Measurements from ENCODE around the gene PNMA6E.

DNA sequence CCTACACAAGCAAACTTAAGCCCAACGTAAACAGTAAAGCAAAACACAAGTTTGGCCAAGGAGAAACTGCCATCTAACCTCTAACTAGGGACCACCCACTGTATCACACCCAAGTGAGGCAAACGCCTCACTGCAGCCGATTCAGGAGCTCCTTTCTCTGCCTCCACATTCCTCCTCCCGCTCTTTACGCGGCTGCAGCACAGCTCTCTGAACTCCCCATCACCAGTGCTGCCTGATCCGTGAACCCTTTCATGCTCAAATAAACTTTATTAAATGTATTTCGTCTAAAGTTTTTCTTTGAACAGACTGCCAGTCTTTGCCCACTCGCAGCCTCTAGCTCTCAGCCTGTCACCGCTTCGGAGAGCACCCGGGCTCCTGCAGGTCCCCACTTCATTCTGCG is 6.5 kb downstream of the PNMA6E start:
- TF ChIP-seq GATA2 (IDR thresholded peaks at IDR 0.05; ENCODE audit: low read depth, low read length) (no peak), GATA3 (IDR thresholded peaks at IDR 0.05; ENCODE audit: low read depth, low read length) (no peak)

Measured in SH-SY5Y (cell line).